WTC11 (cell line): ENCODE measurements around the gene HYOU1.

Experiments
- AFF4 ChIP-seq: sonication (generic); formaldehyde crosslinking; IDR thresholded peaks from 2 replicates; pipeline ENCODE4 v1.8.1; 2023; ENCODE audit warnings: mild to moderate bottlenecking, missing genetic modification reagents, borderline replicate concordance
- CTCF ChIP-seq: fragments of 200-600 bp; IDR thresholded peaks from 2 replicates; pipeline ENCODE4 v1.8.0; 2022; ENCODE audit warnings: antibody characterized with exemption
- FOXK1 ChIP-seq: sonication (generic); formaldehyde crosslinking; IDR thresholded peaks from 2 replicates; pipeline ENCODE4 v1.8.0; 2022; ENCODE audit warnings: mild to moderate bottlenecking, moderate library complexity, missing genetic modification reagents
- MLX ChIP-seq: sonication (generic); formaldehyde crosslinking; IDR thresholded peaks from 2 replicates; pipeline ENCODE4 v1.8.1; 2023; ENCODE audit warnings: mild to moderate bottlenecking, missing genetic modification reagents, moderate library complexity
- OVOL2 ChIP-seq: fragments of 250-450 bp; sonication (Bioruptor Pico); IDR thresholded peaks from 2 replicates; pipeline ENCODE4 v1.9.0; 2021; ENCODE audit warnings: mild to moderate bottlenecking, borderline replicate concordance
- STAT6 ChIP-seq: sonication (generic); formaldehyde crosslinking; conservative IDR thresholded peaks from 2 replicates; pipeline ENCODE4 v1.8.1; 2023; ENCODE audit warnings: mild to moderate bottlenecking, low read depth, missing genetic modification reagents, moderate library complexity
- TEAD4 ChIP-seq: sonication (generic); formaldehyde crosslinking; IDR thresholded peaks from 2 replicates; pipeline ENCODE4 v1.8.0; 2022; ENCODE audit warnings: mild to moderate bottlenecking, missing genetic modification reagents

- 0 out of 2 replicates have a peak, but pooled peaks have one; percentile 38 for TF ChIP-seq MLX (CRISPR knock-in tag)
- TF ChIP-seq CTCF: no peak
- no peak for TF ChIP-seq TEAD4
- TF ChIP-seq AFF4: 0 out of 2 replicates have a peak, but pooled peaks have one; percentile 26
- no peak for TF ChIP-seq FOXK1
- no peak for TF ChIP-seq STAT6 (CRISPR knock-in tag)
- no peak for TF ChIP-seq OVOL2
These were observed 36.2 kb upstream of the HYOU1 start for GRCh38 chr11:119092880-119093842.
